Right hindlimb (tissue), 1 donor: ENCODE measurements around the gene ADPRH.
"Not testable (repeated sequence)": the region's sequence is repeated elsewhere in the genome, so short reads cannot be mapped to it uniquely, and the experiment has no call there.

ENCODE experiments used
- DNase-seq: peaks from one replicate; pipeline ENCODE4 v3.0.0-alpha.2; 2018

ADPRH gene

GRCh38 chr3:119560160-119560559 is 19.1 kb upstream of the ADPRH start:
- DNase-seq, result no peak

- DNase-seq, result no peak
Measured at GRCh38 chr3:119562307-119562961, 16.9 kb upstream of the ADPRH start.

GRCh38 chr3:119563334-119563733 is 16.0 kb upstream of the ADPRH start:
- DNase-seq, result not testable (repeated sequence)

- DNase-seq, result no peak
Measured at GRCh38 chr3:119569156-119569555, 10.1 kb upstream of the ADPRH start.

- DNase-seq, result no peak
Measured at GRCh38 chr3:119570229-119570628, 9.1 kb upstream of the ADPRH start.

GRCh38 chr3:119571230-119571629 is 8.1 kb upstream of the ADPRH start:
- DNase-seq, result no peak

- no peak for DNase-seq
Measured at GRCh38 chr3:119571688-119572087, 7.6 kb upstream of the ADPRH start.

- no peak for DNase-seq
Measured at GRCh38 chr3:119575507-119575906, 3.8 kb upstream of the ADPRH start.

GRCh38 chr3:119580067-119580760 is 922 bp downstream of the ADPRH start:
- DNase-seq, result peak; percentile 69

GRCh38 chr3:119582178-119582577 is 2.9 kb downstream of the ADPRH start:
- no peak for DNase-seq

GRCh38 chr3:119585208-119585607 is 5.9 kb downstream of the ADPRH start:
- no peak for DNase-seq

- no peak for DNase-seq
Measured at GRCh38 chr3:119585856-119586570, 6.7 kb downstream of the ADPRH start.

- no peak for DNase-seq
Measured at GRCh38 chr3:119586733-119587172, 7.5 kb downstream of the ADPRH start.

- DNase-seq, result no peak
Measured at GRCh38 chr3:119588112-119588511, 8.8 kb downstream of the ADPRH start.

GRCh38 chr3:119589102-119589773 is 9.9 kb downstream of the ADPRH start:
- no peak for DNase-seq

- no peak for DNase-seq
Measured at GRCh38 chr3:119590706-119591105, 11.4 kb downstream of the ADPRH start.

GRCh38 chr3:119592861-119593260 is 13.6 kb downstream of the ADPRH start:
- DNase-seq, result no peak

GRCh38 chr3:119594066-119594465 is 14.8 kb downstream of the ADPRH start:
- DNase-seq, result no peak

GRCh38 chr3:119594929-119595328 is 15.6 kb downstream of the ADPRH start:
- not testable (repeated sequence) for DNase-seq

GRCh38 chr3:119595639-119596334 is 16.5 kb downstream of the ADPRH start:
- no peak for DNase-seq

GRCh38 chr3:119596398-119596797 is 17.1 kb downstream of the ADPRH start:
- no peak for DNase-seq

GRCh38 chr3:119597548-119598288 is 18.4 kb downstream of the ADPRH start, which contains the start of gene PLA1A:
Gene PLA1A, plus strand, starts transcription at chr3:119597885. Its CDS starts 29 bp downstream, at chr3:119597914.
- no peak for DNase-seq
